Lung (tissue), 12 donors: Measurements from ENCODE around the gene SUZ12. TPM values are rescaled to one million over a fixed set of nuclear protein-coding genes. Genes with fewer than 3 reads are reported as not detected.
"Not testable (repeated sequence)": the region's sequence is repeated elsewhere in the genome, so short reads cannot be mapped to it uniquely, and the experiment has no call there.

ENCODE experiments used
- ATAC-seq: fragments of 200-7000 bp; cut with Tn5 transposase; one replicate; pipeline ENCODE4 v1.9.1; 2020; ENCODE audit warnings: moderate number of reproducible peaks; ENCODE audit not compliant: insufficient read depth, low FRiP score
- DNase-seq, 3 donors: peaks; one replicate each; pipeline ENCODE4 v3.0.0-alpha.2; 2013 to 2017
- H3K27ac ChIP-seq, 2 donors: one replicate each; pipeline ENCODE4 v1.5.1; 2013; ENCODE audit warnings: mild to moderate bottlenecking in 2 of 2, moderate library complexity in 2 of 2, control low read depth in 1 of 2, inconsistent platforms in 1 of 2, low read depth in 1 of 2, low read length in 1 of 2
- H3K27me3 ChIP-seq, 3 donors: one replicate each; pipeline ENCODE4 v1.5.1; 2013; ENCODE audit warnings: low read length in 2 of 3; ENCODE audit not compliant: control insufficient read depth in 3 of 3, insufficient read depth in 3 of 3
- H3K36me3 ChIP-seq, 4 donors: one replicate each; pipeline ENCODE4 v1.5.1; 2013; ENCODE audit warnings: low read length in 4 of 4, mild to moderate bottlenecking in 1 of 4, moderate library complexity in 1 of 4; ENCODE audit not compliant: control insufficient read depth in 4 of 4, insufficient read depth in 4 of 4
- H3K4me1 ChIP-seq, 5 donors: one replicate each; pipeline ENCODE4 v1.5.1; 2013; ENCODE audit warnings: low read length in 5 of 5, mild to moderate bottlenecking in 2 of 5, moderate library complexity in 1 of 5; ENCODE audit not compliant: control insufficient read depth in 5 of 5, insufficient read depth in 5 of 5
- H3K4me3 ChIP-seq: one replicate; pipeline ENCODE4 v1.5.1; 2013; ENCODE audit warnings: mild to moderate bottlenecking, control low read depth, moderate library complexity
- H3K9ac ChIP-seq, 2 donors: one replicate each; pipeline ENCODE4 v1.5.1; 2013; ENCODE audit warnings: low read length in 2 of 2, control low read depth in 1 of 2; ENCODE audit not compliant: insufficient read depth in 1 of 2
- H3K9me3 ChIP-seq, 4 donors: one replicate each; pipeline ENCODE4 v1.5.1; 2013; ENCODE audit warnings: low read length in 3 of 4, mild to moderate bottlenecking in 1 of 4, moderate library complexity in 1 of 4; ENCODE audit not compliant: control insufficient read depth in 4 of 4, insufficient read depth in 3 of 4
- CTCF ChIP-seq: IDR thresholded peaks from 2 replicates; pipeline ENCODE4 v1.5.1; 2012; ENCODE audit warnings: mild to moderate bottlenecking; ENCODE audit errors: control extremely low read depth, extremely low read depth
- WGBS, 2 donors: extraction: QIAGEN DNeasy Blood & Tissue Kit; methylation state at CpG; one replicate each; pipeline ENCODE4 v1.1.7; 2013; 5-methylcytosine and 5-hydroxymethylcytosine counted together
- polyA plus RNA-seq, 2 donors: library from polyadenylated mRNA; stranded (reverse); fragments of 200-250 nt; gene quantifications; one replicate each; pipeline ENCODE4 v1.2.1, GENCODE V29; 2013
- total RNA-seq, 2 donors: library from RNA; depleted of rRNA in 1 of 2; stranded (reverse); fragments of >200 nt in 1 of 2; gene quantifications; one replicate each; pipeline ENCODE4 v1.2.1, GENCODE V29; 2014 to 2021
- donor health status: control.
- donor health status: control.
- donor health status: Bipolar disorder and iron deficiency.
- donor health status: healthy.
- donor health status: DM: yes; HTN: yes; CAD: no.

The SUZ12 gene
- total and polyA plus RNA-seq, 4 donors = 11.6 to 44.7 (median 16.2) TPM

- Histone ChIP-seq H3K9me3 (no peaks in the 10 kb centered on the region), H3K36me3 (peaks cover 2 to 11% (median 5%) of the 10 kb centered on the region in 4 donors), H3K4me3 (no peak overlapping the region), H3K4me1 (no peaks in the 10 kb centered on the region), H3K27me3 (no peaks in the 10 kb centered on the region), H3K27ac (no peak overlapping the region), H3K9ac (no peak overlapping the region)
- ATAC-seq = no peak
- TF ChIP-seq CTCF = no peak
- WGBS, 2 donors = 98 to 100% methylated on average over 2 of the region's 2 CpGs
- DNase-seq = no peak
Measured at GRCh38 chr17:32033223-32033622, 96.4 kb downstream of the SUZ12 start.

DNA sequence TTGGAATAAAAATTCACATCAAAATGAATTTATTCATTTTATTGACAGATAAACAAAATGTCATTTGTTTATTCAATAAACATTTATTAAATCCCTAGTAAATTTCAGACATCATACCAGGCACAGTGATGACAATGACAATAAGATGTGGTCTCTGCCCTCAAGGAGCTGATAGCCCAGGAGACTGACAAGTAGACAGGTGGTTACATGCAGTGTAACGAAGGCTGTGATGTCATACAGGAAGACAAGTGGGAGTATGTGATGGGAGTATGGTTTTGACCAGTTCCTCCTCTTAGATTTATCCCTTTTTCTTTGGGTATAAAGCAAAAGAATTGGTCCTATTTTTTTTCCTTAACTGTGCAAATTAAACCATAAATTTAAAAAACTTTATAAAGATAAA is 97.0 kb downstream of the SUZ12 start:
- H3K4me1 ChIP-seq, ATAC-seq, H3K27ac ChIP-seq, DNase-seq, H3K4me3 ChIP-seq, H3K9me3 ChIP-seq, H3K9ac ChIP-seq, H3K27me3 ChIP-seq: not testable (repeated sequence)
- H3K36me3 ChIP-seq = peaks cover 2 to 11% (median 5%) of the 10 kb centered on the region in 4 donors
- 33 to 73% methylated on average over 1 of the region's 1 CpG for WGBS, 2 donors

DNA sequence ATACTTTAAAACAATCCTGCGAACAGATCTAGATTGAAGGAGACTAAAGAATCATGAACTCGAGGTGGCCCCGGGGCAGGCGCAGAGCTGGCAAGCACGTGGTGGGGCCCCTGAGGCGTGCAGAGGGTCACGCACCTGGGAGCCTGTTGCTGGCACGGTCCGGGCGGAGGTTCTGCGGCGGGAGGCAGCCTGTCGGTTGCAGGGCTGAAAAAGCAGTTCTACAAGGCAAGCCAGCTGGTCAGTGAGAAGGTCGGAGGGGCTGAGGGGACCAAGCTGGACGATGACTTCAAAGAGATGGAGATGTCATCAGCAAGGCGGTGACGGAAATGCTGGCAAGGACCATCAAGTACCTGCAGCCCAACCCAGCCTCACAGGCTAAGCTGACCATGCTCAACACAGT is 103.4 kb downstream of the SUZ12 start:
- not testable (repeated sequence) for DNase-seq, ATAC-seq, H3K27me3 ChIP-seq, H3K4me1 ChIP-seq, H3K9ac ChIP-seq, H3K9me3 ChIP-seq, H3K4me3 ChIP-seq, H3K27ac ChIP-seq
- 96% methylated on average over 17 of the region's 17 CpGs for WGBS, 2 donors
- H3K36me3 ChIP-seq = peaks cover 0 to 18% (median 12%) of the 10 kb centered on the region in 4 donors

- not testable (repeated sequence) for H3K27me3 ChIP-seq, H3K4me1 ChIP-seq, ATAC-seq, H3K27ac ChIP-seq, DNase-seq, H3K9ac ChIP-seq, H3K9me3 ChIP-seq, H3K4me3 ChIP-seq
- 96 to 97% methylated on average over 17 to 19 of the region's 19 CpGs for WGBS, 2 donors
- H3K36me3 ChIP-seq = peaks cover 0 to 15% (median 8%) of the 10 kb centered on the region in 4 donors
Measured at GRCh38 chr17:32041306-32041875, 104.6 kb downstream of the SUZ12 start.

- not testable (repeated sequence) for H3K9me3 ChIP-seq, H3K4me3 ChIP-seq, ATAC-seq, H3K4me1 ChIP-seq, DNase-seq, H3K27ac ChIP-seq, H3K27me3 ChIP-seq, H3K9ac ChIP-seq
- 97 to 98% methylated on average over 9 to 11 of the region's 11 CpGs for WGBS, 2 donors
- peaks cover 0 to 15% (median 6%) of the 10 kb centered on the region in 4 donors for H3K36me3 ChIP-seq
Measured at GRCh38 chr17:32042266-32042665, 105.5 kb downstream of the SUZ12 start.

- not testable (repeated sequence) for H3K9ac ChIP-seq, H3K4me1 ChIP-seq, ATAC-seq, DNase-seq, H3K9me3 ChIP-seq, H3K27me3 ChIP-seq, H3K4me3 ChIP-seq, H3K27ac ChIP-seq
- peaks cover 0 to 12% (median 3%) of the 10 kb centered on the region in 4 donors for H3K36me3 ChIP-seq
- 85% methylated on average over 3 of the region's 3 CpGs for WGBS, 2 donors
Measured at GRCh38 chr17:32045611-32046010, 108.8 kb downstream of the SUZ12 start.

DNA sequence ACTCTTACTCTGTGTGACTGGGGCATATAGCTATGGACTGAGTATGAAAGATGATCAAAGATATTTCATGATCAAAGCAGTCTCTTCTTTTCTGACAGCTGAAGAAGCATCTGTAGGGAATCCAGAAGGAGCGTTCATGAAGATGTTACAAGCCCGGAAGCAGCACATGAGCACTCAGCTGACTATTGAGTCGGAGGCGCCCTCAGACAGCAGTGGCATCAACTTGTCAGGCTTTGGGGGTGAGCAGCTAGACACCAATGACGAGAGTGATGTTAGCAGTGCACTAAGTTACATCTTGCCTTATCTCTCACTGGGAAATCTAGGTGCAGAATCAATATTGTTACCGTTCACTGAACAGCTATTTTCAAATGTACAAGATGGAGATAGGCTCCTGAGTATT is 110.9 kb downstream of the SUZ12 start:
- not testable (repeated sequence) for ATAC-seq, H3K9ac ChIP-seq, H3K4me1 ChIP-seq, H3K4me3 ChIP-seq, H3K36me3 ChIP-seq, H3K27me3 ChIP-seq, DNase-seq, H3K9me3 ChIP-seq, H3K27ac ChIP-seq
- WGBS, 2 donors = 95 to 97% methylated on average over 6 of the region's 6 CpGs
